Measurements from ENCODE around the gene ATP2C2. TPM values are rescaled to one million over a fixed set of nuclear protein-coding genes. Genes with fewer than 3 reads are reported as not detected.
A peak's percentile ranks its signal among the peaks of the same experiment; 100 is the strongest.

Gene ATP2C2
- total and polyA plus RNA-seq, 9 of the 15 experiments (the other 6 are each of a cell fraction or from before 2014, with no cell fraction given): 0.75 TPM; not detected in 8

- ChIA-PET CTCF (ENCODE audit: low intra/inter-chr PET ratio) (interaction anchor here (1.4 to 1.9 kb wide), 2 partner anchors 117 to 229 kb away, joined by 4 to 13 read pairs; no protein-coding TSS in a partner anchor), POLR2A (interaction anchor here (0.6 to 4.4 kb wide), 11 partner anchors 8 to 1205 kb away, joined by 3 to 23 read pairs (median 4); no protein-coding TSS in a partner anchor)
- Histone ChIP-seq H3K27me3 (ENCODE audit: control insufficient read depth in 2 of 2, insufficient read depth in 2 of 2, low read length in 2 of 2) (peaks cover 0 to 7% of the 10 kb centered on the region in 2 experiments; a peak in 1 of 5 replicates), H3K9me1 (ENCODE audit: control insufficient read depth, insufficient read depth, low read length) (no peaks in the 10 kb centered on the region), H3K36me3 (ENCODE audit: control insufficient read depth, insufficient read depth, low read length) (no peaks in the 10 kb centered on the region; the same call in 2 of the 3 replicates), H4K20me1 (replicated peaks; ENCODE audit: control insufficient read depth, insufficient read depth, low read length) (no peaks in the 10 kb centered on the region), H3K79me2 (ENCODE audit: control insufficient read depth, insufficient read depth, low read length) (peaks cover 6% of the 10 kb centered on the region), H3K9ac (ENCODE audit: insufficient read depth in 1 of 2, low read depth in 2 of 2, low read length in 2 of 2) (peak overlapping the region; percentile 66 to 90), H2AFZ (ENCODE audit: low read depth, low read length) (peak overlapping the region; percentile 86), H3K27ac (ENCODE audit: extremely low read depth, low read depth, low read length) (peak overlapping the region; percentile 63), H3K4me2 (ENCODE audit: insufficient read depth, low read length) (peak overlapping the region; percentile 96), H3K4me1 (replicated peaks in 1 of 2; ENCODE audit: control insufficient read depth in 2 of 2, insufficient read depth in 2 of 2, low read length in 2 of 2) (peaks cover 15 to 37% of the 10 kb centered on the region in 2 experiments), H3K4me3 (peak overlapping the region; percentile 61), H3K9me3 (replicated peaks; ENCODE audit: control insufficient read depth, insufficient read depth, low read depth, low read length) (no peaks in the 10 kb centered on the region)
- no peak for ATAC-seq
- no peak for DNase-seq (ENCODE audit: extremely low read depth in 1 of 4, low spot score in 3 of 4)
- intact Hi-C loops (cut with micrococcal nuclease): no loop called here
- 57% methylated on average over 33 of the region's 33 CpGs for WGBS (ENCODE audit: insufficient coverage, low coverage, missing lambda C conversion rate)
- in situ Hi-C loops (cut with MboI): no loop called here
- no peak for FAIRE-seq
- no TSS peak for BruUV-seq (replicated peaks)
- TF ChIP-seq ZNF444 (CRISPR knock-in tag; IDR thresholded peaks at IDR 0.05) (no peak), PHB2 (IDR thresholded peaks at IDR 0.05; ENCODE audit: low read depth) (no peak), USF1 (CRISPR knock-in tag; IDR thresholded peaks at IDR 0.05) (peak; percentile 30; the same call in 1 of the 2 replicates), PPARD (CRISPR knock-in tag; IDR thresholded peaks at IDR 0.05) (no peak), ZBTB12 (CRISPR knock-in tag; IDR thresholded peaks at IDR 0.05) (no peak), PREB (CRISPR knock-in tag; IDR thresholded peaks at IDR 0.05) (no peak), ZBTB33 (CRISPR knock-in tag; IDR thresholded peaks at IDR 0.05) (peak; percentile 59; the same call in 1 of the 2 replicates), BMI1 (IDR thresholded peaks at IDR 0.05; ENCODE audit: low read length) (no peak), ELF2 (CRISPR knock-in tag; IDR thresholded peaks at IDR 0.05) (peak; percentile 37; the same call in 1 of the 2 replicates), BRF2 (IDR thresholded peaks at IDR 0.05; ENCODE audit: borderline replicate concordance, insufficient read depth, insufficient read length) (no peak), ETS1 (conservative IDR thresholded peaks at IDR 0.05; ENCODE audit: control insufficient read depth, low read depth, low read length) (0 out of 2 replicates have a peak, but pooled peaks have one; percentile 3), RUNX1 (IDR thresholded peaks at IDR 0.05; ENCODE audit: low read depth) (no peak)
These were observed 137.2 kb downstream of the ATP2C2 start for GRCh38 chr16:84505249-84506187.

Measured in K562 (cell line).